Nephron (organoid): ENCODE results near the gene SELPLG.
A peak's percentile ranks its signal among the peaks of the same experiment; 100 is the strongest.

Experiments used
- H3K27ac Mint-ChIP-seq, 3 experiments: 2 replicates each; pipeline ENCODE4 v1.8.0; 2020; ENCODE audit warnings: mixed read lengths in 3 of 3, mild to moderate bottlenecking in 2 of 3, moderate library complexity in 1 of 3
- H3K27me3 Mint-ChIP-seq: 2 replicates; pipeline ENCODE4 v1.8.0; 2021; ENCODE audit warnings: low read depth, mild to moderate bottlenecking, moderate library complexity, mixed read lengths
- H3K36me3 Mint-ChIP-seq: 2 replicates; pipeline ENCODE4 v1.8.0; 2020; ENCODE audit warnings: low read depth, mixed read lengths
- H3K4me1 Mint-ChIP-seq: 2 replicates; pipeline ENCODE4 v1.8.0; 2020; ENCODE audit warnings: mixed read lengths
- H3K4me3 Mint-ChIP-seq, 3 experiments: 2 replicates each; pipeline ENCODE4 v1.8.0; 2020; ENCODE audit warnings: mild to moderate bottlenecking in 3 of 3, mixed read lengths in 3 of 3, moderate library complexity in 2 of 3
- H3K9me3 Mint-ChIP-seq: 2 replicates; pipeline ENCODE4 v1.8.0; 2020; ENCODE audit warnings: mixed read lengths
- CTCF ChIP-seq, 3 experiments: fragments of 200-600 bp; sonication (generic); IDR thresholded peaks; one replicate each; pipeline ENCODE4 v1.5.0; 2021; ENCODE audit warnings: antibody characterized with exemption in 3 of 3; ENCODE audit not compliant: unreplicated experiment in 3 of 3

The SELPLG gene

DNA sequence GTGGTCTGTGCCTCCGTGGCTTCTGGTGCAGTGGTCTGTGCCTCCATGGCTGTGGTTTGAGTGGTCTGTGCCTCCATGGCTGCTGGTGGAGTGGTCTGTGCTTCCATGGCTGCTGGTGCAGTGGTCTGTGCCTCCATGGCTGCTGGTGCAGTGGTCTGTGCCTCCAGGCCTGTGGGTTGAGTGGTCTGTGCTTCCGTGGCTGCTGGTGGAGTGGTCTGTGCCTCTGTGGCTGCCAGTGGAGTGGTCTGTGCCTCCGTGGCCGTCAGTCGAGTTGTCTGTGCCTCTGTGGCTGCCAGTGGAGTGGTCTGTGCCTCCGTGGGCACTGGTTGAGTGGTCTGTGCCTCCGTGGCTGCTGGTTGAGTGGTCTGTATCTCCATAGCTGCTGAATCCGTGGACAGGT is 10.1 kb downstream of the SELPLG start:
- Mint-ChIP-seq H3K27me3 (no peaks in the 10 kb centered on the region), H3K36me3 (no peaks in the 10 kb centered on the region), H3K4me1 (peaks cover 9% of the 10 kb centered on the region), H3K27ac (no peak overlapping the region), H3K4me3 (no peak overlapping the region), H3K9me3 (no peaks in the 10 kb centered on the region)
- no peak for TF ChIP-seq CTCF (IDR thresholded peaks at IDR 0.05; ENCODE audit: unreplicated experiment in 3 of 3)

DNA sequence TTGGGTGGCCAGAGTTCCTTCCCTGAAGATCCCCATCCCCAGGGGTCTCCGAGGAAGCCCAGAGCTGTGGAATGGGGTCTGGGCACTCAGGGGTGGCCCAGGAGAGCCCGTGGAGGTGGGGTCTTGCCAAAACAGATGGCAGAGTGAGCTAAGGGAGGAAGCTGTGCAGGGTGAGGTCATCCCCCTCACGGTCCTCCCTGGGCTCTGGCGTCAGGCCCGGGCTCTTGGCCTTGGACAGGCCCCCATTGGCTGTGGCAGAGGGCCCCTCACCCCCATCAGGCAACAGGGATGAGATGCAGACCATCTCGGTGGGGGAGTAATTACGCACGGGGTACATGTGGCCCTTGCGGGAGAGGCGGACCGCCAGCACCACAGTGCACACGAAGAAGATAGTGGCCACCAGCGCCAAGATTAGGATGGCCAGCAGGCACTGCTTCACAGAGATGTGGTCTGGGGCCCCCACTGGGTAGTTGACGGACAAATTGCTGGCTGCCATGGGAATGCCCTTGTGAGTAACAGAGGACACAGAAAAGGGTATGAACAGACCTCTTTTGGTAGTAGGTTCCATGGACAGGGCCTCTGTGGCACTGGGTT is 10.7 kb downstream of the SELPLG start:
- Mint-ChIP-seq H3K9me3 (no peaks in the 10 kb centered on the region), H3K36me3 (no peaks in the 10 kb centered on the region), H3K4me3 (no peak overlapping the region), H3K4me1 (peaks cover 10% of the 10 kb centered on the region), H3K27ac (peak overlapping the region in 1 of 3 experiments; percentile 49), H3K27me3 (no peaks in the 10 kb centered on the region)
- no peak for TF ChIP-seq CTCF (IDR thresholded peaks at IDR 0.05; ENCODE audit: unreplicated experiment in 3 of 3)

DNA sequence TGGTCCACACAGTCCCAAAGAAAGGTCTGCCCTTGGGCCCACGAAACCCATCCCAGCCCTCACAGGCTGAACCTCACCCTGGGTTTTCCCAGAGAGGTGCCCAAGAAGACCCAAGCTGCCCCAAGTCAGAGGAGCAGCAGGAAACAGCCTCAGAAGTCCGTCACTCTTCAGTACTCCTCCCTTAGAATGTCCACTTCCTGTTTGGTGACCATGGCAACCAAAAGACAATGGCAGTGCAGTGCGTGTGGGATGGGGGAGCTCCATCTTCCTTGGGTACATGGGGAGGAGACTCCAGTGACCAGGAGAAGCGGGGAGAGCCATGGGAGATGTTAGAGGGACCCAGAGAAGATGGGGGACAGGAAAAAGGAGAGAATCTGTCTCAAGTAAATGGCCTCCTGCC is 11.3 kb downstream of the SELPLG start:
- Mint-ChIP-seq H3K4me3 (no peak overlapping the region), H3K27me3 (no peaks in the 10 kb centered on the region), H3K36me3 (no peaks in the 10 kb centered on the region), H3K4me1 (peaks cover 12% of the 10 kb centered on the region), H3K27ac (peak overlapping the region; percentile 43 to 66 (median 49)), H3K9me3 (no peaks in the 10 kb centered on the region)
- no peak for TF ChIP-seq CTCF (IDR thresholded peaks at IDR 0.05; ENCODE audit: unreplicated experiment in 3 of 3)

GRCh38 chr12:108621161-108621560 is 12.5 kb downstream of the SELPLG start:
- Mint-ChIP-seq H3K4me3 (no peak overlapping the region), H3K4me1 (peaks cover 12% of the 10 kb centered on the region), H3K27ac (peak overlapping the region in 1 of 3 experiments; percentile 63), H3K36me3 (peaks cover 5% of the 10 kb centered on the region), H3K27me3 (no peaks in the 10 kb centered on the region), H3K9me3 (no peaks in the 10 kb centered on the region)
- no peak for TF ChIP-seq CTCF (IDR thresholded peaks at IDR 0.05; ENCODE audit: unreplicated experiment in 3 of 3)

DNA sequence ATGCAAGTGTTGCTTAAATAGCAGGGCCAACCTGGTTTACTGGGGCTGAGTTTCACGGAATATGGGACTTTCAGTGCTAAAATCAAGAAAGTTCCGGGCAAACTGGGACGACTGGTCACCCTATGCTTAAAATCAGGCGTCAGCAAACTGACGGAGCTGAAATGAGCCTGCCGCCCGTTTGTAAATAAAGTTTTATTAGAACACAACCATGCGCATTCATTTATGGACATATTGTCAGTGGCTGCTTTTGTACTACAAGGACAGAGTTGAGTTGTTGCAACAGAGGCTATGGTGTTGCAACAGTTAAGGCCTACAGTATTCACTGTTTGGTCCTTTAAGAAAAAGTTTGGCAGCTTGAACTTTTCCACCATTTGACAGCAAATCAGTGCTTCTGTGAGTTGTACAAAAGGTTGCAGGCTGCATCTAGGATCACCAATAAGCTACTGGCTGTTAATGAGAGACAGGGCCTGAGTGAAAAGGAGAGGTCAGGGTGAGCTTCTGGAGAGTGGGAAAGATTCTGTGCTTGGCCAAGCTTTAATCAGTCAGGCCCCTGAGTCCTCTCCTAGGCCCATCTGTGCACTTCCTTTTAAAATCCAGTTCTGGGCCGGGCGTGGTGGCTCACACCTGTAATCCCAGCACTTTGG is 13.3 kb downstream of the SELPLG start:
- H3K36me3 Mint-ChIP-seq = peaks cover 5% of the 10 kb centered on the region
- H3K9me3 Mint-ChIP-seq = no peaks in the 10 kb centered on the region
- H3K27me3 Mint-ChIP-seq = no peaks in the 10 kb centered on the region
- no peak overlapping the region for H3K27ac Mint-ChIP-seq
- H3K4me3 Mint-ChIP-seq = no peak overlapping the region
- no peak for TF ChIP-seq CTCF (IDR thresholded peaks at IDR 0.05; ENCODE audit: unreplicated experiment in 3 of 3)
- peaks cover 12% of the 10 kb centered on the region for H3K4me1 Mint-ChIP-seq
